Motor neuron (in vitro differentiated cells): ENCODE results near the gene ACSF2. TPM values are rescaled to one million over a fixed set of nuclear protein-coding genes. Genes with fewer than 3 reads are reported as not detected.

ENCODE experiments used
- ATAC-seq, 8 experiments: fragments of 200-7000 bp; cut with Tn5 transposase; replicated peaks in 6 of 8; 2 replicates each; pipeline ENCODE4 v1.8.0; 2021; ENCODE audit warnings: mild to moderate bottlenecking in 8 of 8, moderate library complexity in 8 of 8
- H3K27ac ChIP-seq, 2 donors: fragments of 250-450 bp; sonication (Bioruptor Pico); 2 replicates each; pipeline ENCODE4 v1.9.0; 2021; ENCODE audit warnings: antibody characterized with exemption in 2 of 2, mild to moderate bottlenecking in 2 of 2, moderate library complexity in 1 of 2
- H3K4me1 ChIP-seq, 2 donors: fragments of 250-450 bp; sonication (Bioruptor Pico); replicated peaks in 1 of 2; 2 replicates each; pipeline ENCODE4 v1.6.1; 2021; ENCODE audit warnings: antibody characterized with exemption in 2 of 2, mild to moderate bottlenecking in 2 of 2, moderate library complexity in 1 of 2
- H3K4me3 ChIP-seq, 5 donors: fragments of 250-450 bp; sonication (Bioruptor Pico); 2 replicates each; pipeline ENCODE4 v1.9.0; 2021; ENCODE audit warnings: antibody characterized with exemption in 5 of 5, mild to moderate bottlenecking in 5 of 5, moderate library complexity in 4 of 5
- WGBS, 10 experiments: fragments of 450-650 bp; shearing (Covaris generic); methylation state at CpG; one replicate each; pipeline ENCODE4 v1.0.0; 2022; 5-methylcytosine and 5-hydroxymethylcytosine counted together
- in situ Hi-C, 9 experiments: fragments of 400-800 bp; cut with MboI; loops; one replicate each; pipeline ENCODE4 v1.15.0; 2021; ENCODE audit warnings: low sequenced_read_pairs in 9 of 9, low pct_unique_long_range_greater_than_20kb in 2 of 9; ENCODE audit not compliant: unreplicated experiment in 9 of 9
- total RNA-seq, 8 experiments: library from RNA; unstranded; fragments of 300-600 nt; gene quantifications; 2 replicates each; pipeline versions ENCODE4 v1.2.3 to v1.2.4, GENCODE V29; 2022

ACSF2 gene
- total RNA-seq, 8 experiments from 2014 or later, result 1.6 to 31.1 (median 5.6) TPM

- Histone ChIP-seq H3K4me3 (no peak overlapping the region), H3K4me1 (peaks cover 0 to 11% of the 10 kb centered on the region in 2 donors), H3K27ac (no peak overlapping the region)
- ATAC-seq, result no peak
- WGBS, 10 experiments, result 33 to 84% (median 70%) methylated on average over 1 to 4 of the region's 4 CpGs; no CpG with 5 or more reads in 3 of the 10 experiments
- in situ Hi-C loops, result no loop called here
Observed at GRCh38 chr17:50513495-50513894, 87.5 kb downstream of the ACSF2 start.

- Histone ChIP-seq H3K27ac (no peak overlapping the region), H3K4me3 (no peak overlapping the region), H3K4me1 (peaks cover 0 to 10% of the 10 kb centered on the region in 2 donors)
- ATAC-seq, result no peak
- WGBS, 10 experiments, result 0 to 58% (median 46%) methylated on average over 1 to 3 of the region's 3 CpGs; no CpG with 5 or more reads in 6 of the 10 experiments
- in situ Hi-C loops, result no loop called here
Observed at GRCh38 chr17:50514388-50514787, 88.4 kb downstream of the ACSF2 start.

GRCh38 chr17:50514936-50515702 lies 89.1 kb downstream of the ACSF2 start:
- peaks cover 0 to 10% of the 10 kb centered on the region in 2 donors for H3K4me1 ChIP-seq
- WGBS, 10 experiments, result 40 to 80% (median 60%) methylated on average over 1 to 2 of the region's 6 CpGs; no CpG with 5 or more reads in 5 of the 10 experiments
- in situ Hi-C loops, result no loop called here
- peak in 1 of 8 experiments; percentile 20 for ATAC-seq
- no peak overlapping the region for H3K4me3 ChIP-seq
- no peak overlapping the region for H3K27ac ChIP-seq

GRCh38 chr17:50517011-50517410 lies 91.0 kb downstream of the ACSF2 start:
- in situ Hi-C loops, result no loop called here
- Histone ChIP-seq H3K4me1 (no peaks in the 10 kb centered on the region), H3K4me3 (no peak overlapping the region), H3K27ac (no peak overlapping the region)
- peak in 2 of 8 experiments; percentile 20 to 56 for ATAC-seq
- 6 to 100% (median 76%) methylated on average over 1 to 3 of the region's 4 CpGs; no CpG with 5 or more reads in 3 of the 10 experiments for WGBS, 10 experiments

- WGBS, 10 experiments, result 57 to 100% (median 72%) methylated on average over 1 to 6 of the region's 8 CpGs; no CpG with 5 or more reads in 1 of the 10 experiments
- in situ Hi-C loops, result no loop called here
- H3K27ac ChIP-seq, result no peak overlapping the region
- no peak overlapping the region for H3K4me3 ChIP-seq
- no peaks in the 10 kb centered on the region for H3K4me1 ChIP-seq
- ATAC-seq, result no peak
Observed at GRCh38 chr17:50517504-50518383, 91.7 kb downstream of the ACSF2 start.

- peak in 3 of 8 experiments; percentile 34 to 67 (median 52) for ATAC-seq
- H3K27ac ChIP-seq, result no peak overlapping the region
- in situ Hi-C loops, result no loop called here
- H3K4me1 ChIP-seq, result no peaks in the 10 kb centered on the region
- 70 to 100% (median 81%) methylated on average over 1 to 7 of the region's 13 CpGs; no CpG with 5 or more reads in 2 of the 10 experiments for whole genome bisulfite sequencing, 10 experiments
- no peak overlapping the region for H3K4me3 ChIP-seq
Observed at GRCh38 chr17:50518384-50519023, 92.5 kb downstream of the ACSF2 start.

- 53 to 94% (median 80%) methylated on average over 2 to 7 of the region's 8 CpGs; no CpG with 5 or more reads in 5 of the 10 experiments for WGBS, 10 experiments
- Histone ChIP-seq H3K4me1 (no peaks in the 10 kb centered on the region), H3K4me3 (no peak overlapping the region), H3K27ac (no peak overlapping the region)
- in situ Hi-C loops, result no loop called here
- no peak for ATAC-seq
Observed at GRCh38 chr17:50519141-50519834, 93.3 kb downstream of the ACSF2 start.

GRCh38 chr17:50520483-50520882 lies 94.5 kb downstream of the ACSF2 start:
- in situ Hi-C loops, result no loop called here
- H3K4me1 ChIP-seq, result no peaks in the 10 kb centered on the region
- no peak overlapping the region for H3K27ac ChIP-seq
- ATAC-seq, result no peak
- H3K4me3 ChIP-seq, result no peak overlapping the region
- WGBS, 10 experiments, result 50 to 100% (median 71%) methylated on average over 1 to 2 of the region's 2 CpGs; no CpG with 5 or more reads in 3 of the 10 experiments

- Histone ChIP-seq H3K4me1 (no peaks in the 10 kb centered on the region), H3K4me3 (no peak overlapping the region), H3K27ac (no peak overlapping the region)
- in situ Hi-C loops, result no loop called here
- peak in 4 of 8 experiments; percentile 38 to 85 (median 56) for ATAC-seq
- WGBS, 10 experiments, result 40 to 100% (median 67%) methylated on average over 1 to 2 of the region's 2 CpGs; no CpG with 5 or more reads in 5 of the 10 experiments
Observed at GRCh38 chr17:50521514-50521913, 95.5 kb downstream of the ACSF2 start.

GRCh38 chr17:50522766-50523165 lies 96.7 kb downstream of the ACSF2 start:
- no peaks in the 10 kb centered on the region for H3K4me1 ChIP-seq
- H3K27ac ChIP-seq, result no peak overlapping the region
- 40 to 100% (median 89%) methylated on average over 1 to 8 of the region's 10 CpGs; no CpG with 5 or more reads in 2 of the 10 experiments for WGBS, 10 experiments
- in situ Hi-C loops, result no loop called here
- ATAC-seq, result no peak
- no peak overlapping the region for H3K4me3 ChIP-seq

GRCh38 chr17:50523208-50523607 lies 97.2 kb downstream of the ACSF2 start:
- no peak overlapping the region for H3K4me3 ChIP-seq
- peak in 1 of 8 experiments; percentile 18 for ATAC-seq
- no peaks in the 10 kb centered on the region for H3K4me1 ChIP-seq
- H3K27ac ChIP-seq, result no peak overlapping the region
- in situ Hi-C loops, result no loop called here
- WGBS, 10 experiments, result 20 to 100% (median 83%) methylated on average over 1 to 2 of the region's 2 CpGs; no CpG with 5 or more reads in 5 of the 10 experiments
